Mesenchymal stem cell (in vitro differentiated cells and primary cell): Measurements from ENCODE around the gene MRPS27.

Experiments used
- DNase-seq: peaks from one replicate; pipeline ENCODE4 v3.0.0-alpha.2; 2013
- H2AFZ ChIP-seq: one replicate; pipeline ENCODE4 v1.6.1; 2013; ENCODE audit warnings: low read depth, mild to moderate bottlenecking, control low read depth, inconsistent platforms, low read length, moderate library complexity
- H2AK5ac ChIP-seq: 2 replicates; pipeline ENCODE4 v1.6.1; 2013; ENCODE audit warnings: low read length, moderate library complexity, mild to moderate bottlenecking, inconsistent platforms; ENCODE audit not compliant: severe bottlenecking
- H2BK120ac ChIP-seq: one replicate; pipeline ENCODE4 v1.6.1; 2013; ENCODE audit warnings: low read depth, mild to moderate bottlenecking, inconsistent platforms, low read length, moderate library complexity
- H2BK12ac ChIP-seq, 2 experiments: one replicate each; pipeline ENCODE4 v1.6.1; 2013; ENCODE audit warnings: inconsistent platforms in 2 of 2, low read length in 2 of 2, mild to moderate bottlenecking in 2 of 2, moderate library complexity in 2 of 2, control low read depth in 1 of 2
- H2BK15ac ChIP-seq: one replicate; pipeline ENCODE4 v1.6.1; 2013; ENCODE audit warnings: mild to moderate bottlenecking, low read depth, inconsistent platforms; ENCODE audit not compliant: poor library complexity, severe bottlenecking
- H2BK5ac ChIP-seq: 2 replicates; pipeline ENCODE4 v1.6.1; 2013; ENCODE audit warnings: low read depth, mild to moderate bottlenecking, low read length, control low read depth, inconsistent platforms; ENCODE audit not compliant: poor library complexity, severe bottlenecking
- H3K14ac ChIP-seq, 2 experiments: one replicate each; pipeline ENCODE4 v1.6.1; 2013; ENCODE audit warnings: inconsistent platforms in 2 of 2, low read length in 2 of 2, control low read depth in 1 of 2, mild to moderate bottlenecking in 1 of 2, moderate library complexity in 1 of 2
- H3K18ac ChIP-seq, 2 experiments: one replicate each; pipeline ENCODE4 v1.6.1; 2013; ENCODE audit warnings: inconsistent platforms in 2 of 2, low read length in 2 of 2, control low read depth in 1 of 2, low read depth in 1 of 2, mild to moderate bottlenecking in 1 of 2
- H3K23ac ChIP-seq, 2 experiments: one replicate each; pipeline ENCODE4 v1.6.1; 2013; ENCODE audit warnings: inconsistent platforms in 2 of 2, low read length in 2 of 2, mild to moderate bottlenecking in 2 of 2, moderate library complexity in 2 of 2, control low read depth in 1 of 2
- H3K27ac ChIP-seq: 2 replicates; pipeline ENCODE4 v1.5.1; 2013; ENCODE audit warnings: mild to moderate bottlenecking, moderate library complexity, low read length, control low read depth, inconsistent platforms; ENCODE audit not compliant: poor library complexity, severe bottlenecking
- H3K27me3 ChIP-seq, 2 experiments: 2 replicates each; pipeline versions ENCODE4 v1.6.1 to v1.7.0; 2013; ENCODE audit warnings: low read length in 2 of 2, mild to moderate bottlenecking in 2 of 2, moderate library complexity in 2 of 2, control low read depth in 1 of 2, inconsistent platforms in 1 of 2; ENCODE audit not compliant: control insufficient read depth in 1 of 2, insufficient read depth in 1 of 2
- H3K36me3 ChIP-seq, 2 experiments: 2 replicates each; pipeline versions ENCODE4 v1.6.1 to v1.7.0; 2013; ENCODE audit warnings: low read length in 2 of 2, control low read depth in 1 of 2, inconsistent platforms in 1 of 2, low read depth in 1 of 2, mild to moderate bottlenecking in 1 of 2; ENCODE audit not compliant: insufficient read depth in 2 of 2, control insufficient read depth in 1 of 2
- H3K4ac ChIP-seq, 2 experiments: one replicate each; pipeline ENCODE4 v1.6.1; 2013; ENCODE audit warnings: inconsistent platforms in 2 of 2, low read length in 2 of 2, mild to moderate bottlenecking in 2 of 2, moderate library complexity in 2 of 2, control low read depth in 1 of 2, low read depth in 1 of 2
- H3K4me1 ChIP-seq: 2 replicates; pipeline ENCODE4 v1.6.1; 2013; ENCODE audit warnings: low read depth, low read length, control low read depth; ENCODE audit not compliant: control insufficient read depth, insufficient read depth
- H3K4me2 ChIP-seq: 2 replicates; pipeline ENCODE4 v1.6.1; 2013; ENCODE audit warnings: low read length, mild to moderate bottlenecking, inconsistent platforms; ENCODE audit not compliant: poor library complexity, severe bottlenecking
- H3K4me3 ChIP-seq, 2 experiments: 2 replicates each; pipeline versions ENCODE4 v1.5.1 to v1.7.0; 2013; ENCODE audit warnings: low read length in 2 of 2, mild to moderate bottlenecking in 2 of 2, control low read depth in 1 of 2, low read depth in 1 of 2; ENCODE audit not compliant: insufficient read depth in 1 of 2
- H3K79me1 ChIP-seq: replicated peaks from 2 replicates; pipeline ENCODE4 v1.6.1; 2013; ENCODE audit warnings: mild to moderate bottlenecking, control low read depth, low read length, inconsistent platforms; ENCODE audit not compliant: poor library complexity, severe bottlenecking
- H3K9ac ChIP-seq: 2 replicates; pipeline ENCODE4 v1.7.0; 2013; ENCODE audit warnings: mild to moderate bottlenecking, low read length, moderate library complexity
- H3K9me3 ChIP-seq: 2 replicates; pipeline ENCODE4 v1.7.0; 2013; ENCODE audit warnings: mild to moderate bottlenecking, low read length; ENCODE audit not compliant: control insufficient read depth
- H4K8ac ChIP-seq: one replicate; pipeline ENCODE4 v1.6.1; 2013; ENCODE audit warnings: inconsistent platforms, mild to moderate bottlenecking, low read length, moderate library complexity
- H4K91ac ChIP-seq: one replicate; pipeline ENCODE4 v1.6.1; 2013; ENCODE audit warnings: mild to moderate bottlenecking, low read length, inconsistent platforms
- WGBS: methylation state at CpG from one replicate; pipeline ENCODE4 v1.1.7; 2013; ENCODE audit warnings: mixed read lengths; 5-methylcytosine and 5-hydroxymethylcytosine counted together

Gene MRPS27

DNA sequence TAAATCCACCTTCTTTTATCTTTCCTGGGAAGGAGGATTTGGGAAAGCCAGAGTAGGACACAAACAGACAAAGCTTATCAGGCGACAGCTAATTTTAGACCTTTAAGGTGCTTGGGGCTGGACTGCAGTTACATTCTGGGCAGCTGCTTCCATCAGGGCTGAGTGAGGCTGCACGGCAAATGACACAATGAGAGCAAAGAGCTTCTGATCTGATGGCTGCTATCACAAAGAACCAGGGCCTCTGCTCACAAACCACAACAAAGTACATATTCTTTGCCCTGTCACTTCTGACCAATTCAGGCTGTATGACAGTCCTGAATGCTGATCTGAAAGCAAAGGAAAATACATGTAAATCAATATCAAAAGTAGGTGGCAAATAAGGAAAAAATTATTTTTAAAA lies 93.1 kb downstream of the MRPS27 start:
- H3K23ac ChIP-seq = no peak overlapping the region
- no peak overlapping the region for H2BK12ac ChIP-seq
- peaks cover 11 to 93% of the 10 kb centered on the region in 2 experiments for H3K36me3 ChIP-seq
- H3K4ac ChIP-seq = no peak overlapping the region
- no peak overlapping the region for H4K8ac ChIP-seq
- DNase-seq = no peak
- peaks cover 2% of the 10 kb centered on the region for H3K4me1 ChIP-seq
- no peak overlapping the region for H3K18ac ChIP-seq
- H3K4me2 ChIP-seq = no peak overlapping the region
- H2BK120ac ChIP-seq = no peak overlapping the region
- WGBS = 98% methylated on average over 2 of the region's 2 CpGs
- H2AFZ ChIP-seq = no peak overlapping the region
- H2AK5ac ChIP-seq = no peak overlapping the region
- H2BK5ac ChIP-seq = no peak overlapping the region
- no peak overlapping the region for H3K27ac ChIP-seq
- no peak overlapping the region for H4K91ac ChIP-seq
- no peak overlapping the region for H2BK15ac ChIP-seq
- H3K79me1 ChIP-seq = peaks cover 10% of the 10 kb centered on the region
- no peak overlapping the region for H3K9ac ChIP-seq
- no peaks in the 10 kb centered on the region for H3K9me3 ChIP-seq
- no peaks in the 10 kb centered on the region for H3K27me3 ChIP-seq
- H3K4me3 ChIP-seq = no peak overlapping the region
- no peak overlapping the region for H3K14ac ChIP-seq

GRCh38 chr5:72225741-72226140 lies 94.3 kb downstream of the MRPS27 start:
- Histone ChIP-seq H3K9me3 (no peaks in the 10 kb centered on the region), H3K4ac (no peak overlapping the region), H4K91ac (no peak overlapping the region), H3K79me1 (peaks cover 10% of the 10 kb centered on the region), H2AFZ (no peak overlapping the region), H3K4me2 (no peak overlapping the region), H3K27ac (no peak overlapping the region), H2BK12ac (no peak overlapping the region), H3K4me3 (no peak overlapping the region), H3K14ac (no peak overlapping the region), H3K4me1 (peaks cover 2% of the 10 kb centered on the region), H3K9ac (no peak overlapping the region), H3K36me3 (peaks cover 15 to 93% of the 10 kb centered on the region in 2 experiments), H2BK5ac (no peak overlapping the region), H2AK5ac (no peak overlapping the region), H2BK15ac (no peak overlapping the region), H3K23ac (no peak overlapping the region), H3K18ac (no peak overlapping the region), H3K27me3 (no peaks in the 10 kb centered on the region), H4K8ac (no peak overlapping the region), H2BK120ac (no peak overlapping the region)
- no peak for DNase-seq
- 100% methylated on average over 1 of the region's 3 CpGs for WGBS

GRCh38 chr5:72224946-72225463 lies 95.0 kb downstream of the MRPS27 start:
- H2BK15ac ChIP-seq = no peak overlapping the region
- no peak for DNase-seq
- H3K4me3 ChIP-seq = no peak overlapping the region
- H3K4me2 ChIP-seq = no peak overlapping the region
- H2BK5ac ChIP-seq = no peak overlapping the region
- no peak overlapping the region for H2BK120ac ChIP-seq
- 93% methylated on average over 3 of the region's 3 CpGs for WGBS
- H4K8ac ChIP-seq = peak overlapping the region; percentile 16
- H3K79me1 ChIP-seq = peaks cover 10% of the 10 kb centered on the region
- H3K9me3 ChIP-seq = no peaks in the 10 kb centered on the region
- H2AFZ ChIP-seq = no peak overlapping the region
- H3K18ac ChIP-seq = no peak overlapping the region
- no peak overlapping the region for H3K4ac ChIP-seq
- no peak overlapping the region for H3K23ac ChIP-seq
- H2AK5ac ChIP-seq = peak overlapping the region; percentile 25
- no peak overlapping the region for H3K9ac ChIP-seq
- H4K91ac ChIP-seq = no peak overlapping the region
- no peak overlapping the region for H3K14ac ChIP-seq
- H3K4me1 ChIP-seq = peaks cover 2% of the 10 kb centered on the region
- H2BK12ac ChIP-seq = no peak overlapping the region
- peak overlapping the region; percentile 5 for H3K27ac ChIP-seq
- H3K27me3 ChIP-seq = no peaks in the 10 kb centered on the region
- H3K36me3 ChIP-seq = peaks cover 20 to 92% of the 10 kb centered on the region in 2 experiments

GRCh38 chr5:72223371-72223770 lies 96.7 kb downstream of the MRPS27 start:
- 97% methylated on average over 4 of the region's 4 CpGs for WGBS
- H3K4me3 ChIP-seq = no peak overlapping the region
- no peak overlapping the region for H2BK15ac ChIP-seq
- H2AFZ ChIP-seq = no peak overlapping the region
- H2BK5ac ChIP-seq = no peak overlapping the region
- H3K14ac ChIP-seq = no peak overlapping the region
- H3K4ac ChIP-seq = no peak overlapping the region
- H4K91ac ChIP-seq = no peak overlapping the region
- H3K9me3 ChIP-seq = no peaks in the 10 kb centered on the region
- peaks cover 20 to 96% of the 10 kb centered on the region in 2 experiments for H3K36me3 ChIP-seq
- H3K27me3 ChIP-seq = no peaks in the 10 kb centered on the region
- no peak overlapping the region for H4K8ac ChIP-seq
- no peak for DNase-seq
- no peak overlapping the region for H3K9ac ChIP-seq
- peaks cover 2% of the 10 kb centered on the region for H3K4me1 ChIP-seq
- no peak overlapping the region for H3K18ac ChIP-seq
- H2BK120ac ChIP-seq = no peak overlapping the region
- H3K27ac ChIP-seq = no peak overlapping the region
- no peak overlapping the region for H3K23ac ChIP-seq
- H3K4me2 ChIP-seq = no peak overlapping the region
- H3K79me1 ChIP-seq = peaks cover 4% of the 10 kb centered on the region
- H2AK5ac ChIP-seq = no peak overlapping the region
- no peak overlapping the region for H2BK12ac ChIP-seq
